ENCODE measurements around the gene HGD.

The HGD gene

GRCh38 chr3:120597445-120598049, 84.5 kb downstream of the HGD start:
- DNase-seq (ENCODE audit: low read depth): no peak
- in situ Hi-C loops (cut with HindIII; ENCODE audit: low sequenced_read_pairs): no loop called here
- TF ChIP-seq, protein P1, sequence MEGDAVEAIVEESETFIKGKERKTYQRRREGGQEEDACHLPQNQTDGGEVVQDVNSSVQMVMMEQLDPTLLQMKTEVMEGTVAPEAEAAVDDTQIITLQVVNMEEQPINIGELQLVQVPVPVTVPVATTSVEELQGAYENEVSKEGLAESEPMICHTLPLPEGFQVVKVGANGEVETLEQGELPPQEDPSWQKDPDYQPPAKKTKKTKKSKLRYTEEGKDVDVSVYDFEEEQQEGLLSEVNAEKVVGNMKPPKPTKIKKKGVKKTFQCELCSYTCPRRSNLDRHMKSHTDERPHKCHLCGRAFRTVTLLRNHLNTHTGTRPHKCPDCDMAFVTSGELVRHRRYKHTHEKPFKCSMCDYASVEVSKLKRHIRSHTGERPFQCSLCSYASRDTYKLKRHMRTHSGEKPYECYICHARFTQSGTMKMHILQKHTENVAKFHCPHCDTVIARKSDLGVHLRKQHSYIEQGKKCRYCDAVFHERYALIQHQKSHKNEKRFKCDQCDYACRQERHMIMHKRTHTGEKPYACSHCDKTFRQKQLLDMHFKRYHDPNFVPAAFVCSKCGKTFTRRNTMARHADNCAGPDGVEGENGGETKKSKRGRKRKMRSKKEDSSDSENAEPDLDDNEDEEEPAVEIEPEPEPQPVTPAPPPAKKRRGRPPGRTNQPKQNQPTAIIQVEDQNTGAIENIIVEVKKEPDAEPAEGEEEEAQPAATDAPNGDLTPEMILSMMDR (IDR thresholded peaks at IDR 0.05; ENCODE audit: low read depth, low read length, missing control alignments): no peak
- peak overlapping the region; percentile 82 for H3K4me3 ChIP-seq (ENCODE audit: low read depth, low read length)

DNA sequence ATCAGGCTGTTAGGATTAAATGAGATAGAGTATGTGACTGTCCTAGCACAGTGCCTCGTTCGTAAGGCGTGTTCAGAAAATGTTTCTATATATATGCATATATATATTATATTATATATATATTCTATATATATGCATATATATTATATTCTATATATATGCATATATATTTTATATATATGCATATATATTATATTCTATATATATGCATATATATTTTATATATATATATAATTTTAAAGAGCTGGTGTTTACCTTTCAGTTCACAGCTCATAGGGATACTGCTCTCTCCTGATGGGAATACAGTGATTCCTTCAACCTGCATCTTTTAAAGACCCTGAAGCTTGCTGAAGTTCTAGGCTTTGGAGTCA, 85.2 kb downstream of the HGD start:
- no peak for DNase-seq (ENCODE audit: low read depth)
- TF ChIP-seq, protein P1 (IDR thresholded peaks at IDR 0.05; ENCODE audit: low read depth, low read length, missing control alignments): no peak
- peak overlapping the region; percentile 82 for H3K4me3 ChIP-seq (ENCODE audit: low read depth, low read length)
- in situ Hi-C loops (cut with HindIII; ENCODE audit: low sequenced_read_pairs): no loop called here

- TF ChIP-seq, protein P1 (IDR thresholded peaks at IDR 0.05; ENCODE audit: low read depth, low read length, missing control alignments): no peak
- in situ Hi-C loops (cut with HindIII; ENCODE audit: low sequenced_read_pairs): no loop called here
- H3K4me3 ChIP-seq (ENCODE audit: low read depth, low read length): peak within 1 kb of the TSS; percentile 82
- peak; percentile 97 for DNase-seq (ENCODE audit: low read depth)
Measured at GRCh38 chr3:120596116-120596852, 85.8 kb downstream of the HGD start, which contains the start of gene NDUFB4. TSS of gene NDUFB4 (plus strand) at chr3:120596336. CDS start at chr3:120596360, 24 bp downstream.

DNA sequence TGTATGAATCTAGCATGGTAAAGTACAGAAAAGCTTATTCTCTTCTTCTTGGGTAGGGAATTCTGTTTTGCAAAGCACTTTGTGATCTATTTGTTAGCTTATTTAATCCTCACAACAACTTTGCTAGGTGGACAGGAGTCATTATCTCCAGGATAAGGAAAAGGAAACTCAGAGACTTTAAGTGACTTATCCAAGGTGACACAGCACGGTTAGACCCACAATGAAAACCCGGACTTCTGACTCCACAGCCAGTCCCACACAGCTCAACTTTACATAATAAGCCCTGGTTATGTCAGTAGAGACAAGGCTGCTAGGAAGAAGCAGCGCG, 86.3 kb downstream of the HGD start:
- in situ Hi-C loops (cut with HindIII; ENCODE audit: low sequenced_read_pairs): no loop called here
- peak overlapping the region; percentile 82 for H3K4me3 ChIP-seq (ENCODE audit: low read depth, low read length)
- DNase-seq (ENCODE audit: low read depth): no peak
- TF ChIP-seq, protein P1 (IDR thresholded peaks at IDR 0.05; ENCODE audit: low read depth, low read length, missing control alignments): no peak

GRCh38 chr3:120587332-120587975, 94.6 kb downstream of the HGD start:
- in situ Hi-C loops (cut with HindIII; ENCODE audit: low sequenced_read_pairs): no loop called here
- no peak for DNase-seq (ENCODE audit: low read depth)
- TF ChIP-seq, protein P1 (IDR thresholded peaks at IDR 0.05; ENCODE audit: low read depth, low read length, missing control alignments): no peak
- no peak overlapping the region for H3K4me3 ChIP-seq (ENCODE audit: low read depth, low read length)
